Melanocyte of skin (primary cell): Measurements from ENCODE around the gene RARRES2. TPM values are rescaled to one million over a fixed set of nuclear protein-coding genes. Genes with fewer than 3 reads are reported as not detected.

Experiments used
- total RNA-seq, 2 donors: library from RNA; depleted of rRNA; stranded (reverse); fragments of >200 nt; gene quantifications; 2 replicates each; pipeline ENCODE4 v1.2.3, GENCODE V29; 2012

RARRES2 gene
- total RNA-seq: under 1 TPM in 1 of 2 donors, not detected in 1; 1.00 TPM

GRCh38 chr7:150341263-150342120 is at the start of gene RARRES2:
RARRES2 (minus strand) TSS chr7:150341629; CDS start chr7:150340609, 1,020 bp downstream.

DNA sequence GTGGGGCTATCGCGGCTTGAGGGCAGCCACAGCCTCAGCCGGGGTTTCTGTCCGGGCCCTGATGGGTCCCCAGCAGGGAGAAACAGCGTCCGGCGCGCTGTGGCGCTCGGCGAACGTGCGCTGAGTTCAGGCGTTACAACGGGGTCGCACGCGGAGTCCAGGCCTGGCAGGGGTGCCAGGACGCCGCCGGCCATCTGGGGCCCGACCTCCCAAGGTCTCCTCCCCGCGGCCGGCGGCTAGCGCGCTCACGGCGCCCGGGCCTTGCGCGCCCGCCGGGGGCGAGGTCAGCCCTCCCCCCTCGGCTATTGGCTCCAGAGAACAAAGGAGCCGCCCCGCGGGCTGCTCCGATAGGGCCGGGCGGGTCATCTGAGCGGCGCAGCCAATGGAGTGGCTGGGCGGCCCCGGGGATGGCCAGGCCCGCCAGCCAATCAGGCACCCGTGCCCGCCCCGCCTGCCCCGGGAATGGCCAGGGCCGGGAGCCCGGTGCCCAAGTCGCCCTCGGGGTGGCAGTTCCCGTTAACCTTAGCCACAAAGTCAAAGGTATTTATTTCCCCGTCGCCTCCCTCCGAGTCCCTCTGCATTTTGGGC is 37.5 kb upstream of the RARRES2 start, which contains the start of gene ZNF775:
Gene ZNF775, plus strand, starts transcription at position 478 of the 588 bp plus-strand sequence. CDS start 9,141 bp downstream, outside the sequence.

GRCh38 chr7:150368096-150368883 is 26.9 kb upstream of the RARRES2 start, which contains the start of gene REPIN1:
REPIN1 (plus strand) TSS chr7:150368822; CDS start chr7:150369712, 890 bp downstream.

GRCh38 chr7:150322833-150323681 is 18.4 kb downstream of the RARRES2 start, which contains the start of the genes ACTR3C and LRRC61:
ACTR3C (minus strand) TSS chr7:150323545; CDS start chr7:150295296, 28,249 bp downstream.
LRRC61 (plus strand) TSS chr7:150323355; CDS start chr7:150336862, 13,507 bp downstream.

Other genes starting within 250 kb of the RARRES2 start
- gene LRRC61, start 18.3 kb downstream of the RARRES2 start, total RNA-seq: 10 to 100 TPM in 1 of 2 donors, 1 to 10 TPM in 1; 4.1 to 12.3 TPM
- gene ACTR3C, start 18.1 kb downstream of the RARRES2 start, total RNA-seq: 1 to 10 TPM in 1 of 2 donors, under 1 TPM in 1; 0.34 to 3.0 TPM
- gene REPIN1, start 27.2 kb upstream of the RARRES2 start, total RNA-seq: 10 to 100 TPM; 61.6 to 75.9 TPM
- gene ZNF775, start 37.7 kb upstream of the RARRES2 start, total RNA-seq: 1 to 10 TPM; 3.0 to 5.5 TPM
- not detected for gene GIMAP8, start 109.0 kb upstream of the RARRES2 start, total RNA-seq
- gene GIMAP7, start 173.2 kb upstream of the RARRES2 start, total RNA-seq: not detected
- gene GIMAP4, start 225.8 kb upstream of the RARRES2 start, total RNA-seq: not detected